Suprapubic skin (tissue), 4 donors: ENCODE measurements around the gene AVP. TPM values are rescaled to one million over a fixed set of nuclear protein-coding genes. Genes with fewer than 3 reads are reported as not detected.

Experiments
- DNase-seq, 2 donors: peaks; one replicate each; pipeline ENCODE4 v3.0.0-alpha.2; 2019; ENCODE audit warnings: low spot score in 2 of 2
- H3K27ac ChIP-seq: fragments of 200-600 bp; sonication (generic); one replicate; pipeline ENCODE4 v1.5.1; 2019
- H3K27me3 ChIP-seq: fragments of 200-600 bp; sonication (generic); one replicate; pipeline ENCODE4 v1.5.1; 2019
- H3K36me3 ChIP-seq: fragments of 200-600 bp; sonication (generic); one replicate; pipeline ENCODE4 v1.5.1; 2019
- H3K4me1 ChIP-seq: fragments of 200-600 bp; sonication (generic); one replicate; pipeline ENCODE4 v1.5.1; 2019
- H3K4me3 ChIP-seq: fragments of 200-600 bp; sonication (generic); one replicate; pipeline ENCODE4 v1.5.1; 2019; ENCODE audit warnings: mild to moderate bottlenecking
- H3K9me3 ChIP-seq: fragments of 200-600 bp; sonication (generic); one replicate; pipeline ENCODE4 v1.5.1; 2019
- CTCF ChIP-seq, 2 donors: fragments of 200-600 bp in 1 of 2; fragments of 450-650 bp in 1 of 2; sonication (generic) in 1 of 2; IDR thresholded peaks; one replicate each; pipeline ENCODE4 v1.5.1; 2016 to 2019; ENCODE audit warnings: antibody characterized with exemption in 2 of 2, mild to moderate bottlenecking in 1 of 2, moderate library complexity in 1 of 2
- EP300 ChIP-seq: sonication (generic); formaldehyde crosslinking; IDR thresholded peaks from one replicate; pipeline ENCODE4 v1.6.1; 2017; ENCODE audit warnings: antibody characterized with exemption
- POLR2A ChIP-seq, 2 donors: fragments of 450-650 bp; IDR thresholded peaks; one replicate each; pipeline ENCODE4 v1.6.1; 2017; ENCODE audit warnings: antibody characterized with exemption in 2 of 2, mild to moderate bottlenecking in 2 of 2, moderate library complexity in 2 of 2
- POLR2AphosphoS5 ChIP-seq, 3 donors: sonication (generic); formaldehyde crosslinking; IDR thresholded peaks; one replicate each; pipeline ENCODE4 v1.6.1; 2017; ENCODE audit warnings: antibody characterized with exemption in 3 of 3
- WGBS: methylation state at CpG from one replicate; pipeline ENCODE4 v1.1.5; 2018; 5-methylcytosine and 5-hydroxymethylcytosine counted together
- total RNA-seq, 4 donors: library from RNA; depleted of rRNA; stranded (reverse); fragments of >200 nt; gene quantifications; one replicate each; pipeline ENCODE4 v1.1.0, GENCODE V29; 2016

The AVP gene
- total RNA-seq, 4 donors from 2014 or later = not detected

- no peak overlapping the region for H3K27ac ChIP-seq
- DNase-seq = no peak
- WGBS = 93% methylated on average over 8 of the region's 8 CpGs
- H3K4me3 ChIP-seq = no peak overlapping the region
- H3K9me3 ChIP-seq = no peaks in the 10 kb centered on the region
- no peaks in the 10 kb centered on the region for H3K27me3 ChIP-seq
- TF ChIP-seq CTCF (IDR thresholded peaks at IDR 0.05) (no peak), POLR2AphosphoS5 (IDR thresholded peaks at IDR 0.05) (no peak), EP300 (no peak), POLR2A (IDR thresholded peaks at IDR 0.05) (no peak)
- peaks cover 57% of the 10 kb centered on the region for H3K36me3 ChIP-seq
- H3K4me1 ChIP-seq = peaks cover 8% of the 10 kb centered on the region
Measured at GRCh38 chr20:3040086-3040485, 44.4 kb downstream of the AVP start.

GRCh38 chr20:3039426-3039825 is 45.1 kb downstream of the AVP start:
- Histone ChIP-seq H3K27ac (no peak overlapping the region), H3K4me3 (no peak overlapping the region), H3K4me1 (peaks cover 5% of the 10 kb centered on the region), H3K36me3 (peaks cover 59% of the 10 kb centered on the region), H3K27me3 (no peaks in the 10 kb centered on the region), H3K9me3 (no peaks in the 10 kb centered on the region)
- no peak for DNase-seq
- TF ChIP-seq CTCF (IDR thresholded peaks at IDR 0.05) = no peak
- TF ChIP-seq POLR2A (IDR thresholded peaks at IDR 0.05) = no peak
- TF ChIP-seq POLR2AphosphoS5 (IDR thresholded peaks at IDR 0.05) = no peak
- no peak for TF ChIP-seq EP300
- 89% methylated on average over 4 of the region's 4 CpGs for WGBS

- peaks cover 59% of the 10 kb centered on the region for H3K36me3 ChIP-seq
Measured at GRCh38 chr20:3038454-3038853, 46.1 kb downstream of the AVP start.

GRCh38 chr20:3037654-3038053 is 46.9 kb downstream of the AVP start:
- WGBS = 86% methylated on average over 3 of the region's 3 CpGs
- peaks cover 5% of the 10 kb centered on the region for H3K4me1 ChIP-seq
- no peaks in the 10 kb centered on the region for H3K27me3 ChIP-seq
- TF ChIP-seq POLR2A (IDR thresholded peaks at IDR 0.05) (no peak), POLR2AphosphoS5 (IDR thresholded peaks at IDR 0.05) (no peak), CTCF (IDR thresholded peaks at IDR 0.05) (no peak), EP300 (no peak)
- no peak overlapping the region for H3K4me3 ChIP-seq
- DNase-seq = no peak
- H3K36me3 ChIP-seq = peaks cover 63% of the 10 kb centered on the region
- H3K9me3 ChIP-seq = no peaks in the 10 kb centered on the region
- H3K27ac ChIP-seq = no peak overlapping the region

More at GRCh38 chr20:3038454-3038853, 46.1 kb downstream of the AVP start:
- no peaks in the 10 kb centered on the region for H3K9me3 ChIP-seq
- 82% methylated on average over 5 of the region's 5 CpGs for WGBS
- no peak for DNase-seq
- H3K4me3 ChIP-seq = no peak overlapping the region
- no peaks in the 10 kb centered on the region for H3K27me3 ChIP-seq
- TF ChIP-seq CTCF (IDR thresholded peaks at IDR 0.05) = no peak
- no peak for TF ChIP-seq EP300
- no peak for TF ChIP-seq POLR2A (IDR thresholded peaks at IDR 0.05)
- TF ChIP-seq POLR2AphosphoS5 (IDR thresholded peaks at IDR 0.05) = no peak
- peaks cover 5% of the 10 kb centered on the region for H3K4me1 ChIP-seq
- H3K27ac ChIP-seq = no peak overlapping the region

GRCh38 chr20:3032624-3033023 is 51.9 kb downstream of the AVP start:
- H3K9me3 ChIP-seq = no peaks in the 10 kb centered on the region
- H3K27me3 ChIP-seq = no peaks in the 10 kb centered on the region
- TF ChIP-seq POLR2A (IDR thresholded peaks at IDR 0.05) (no peak), EP300 (no peak), POLR2AphosphoS5 (IDR thresholded peaks at IDR 0.05) (no peak), CTCF (IDR thresholded peaks at IDR 0.05) (no peak)
- no peak for DNase-seq
- H3K4me3 ChIP-seq = no peak overlapping the region
- 75% methylated on average over 8 of the region's 8 CpGs for WGBS
- peaks cover 71% of the 10 kb centered on the region for H3K36me3 ChIP-seq
- no peak overlapping the region for H3K27ac ChIP-seq
- no peaks in the 10 kb centered on the region for H3K4me1 ChIP-seq

Other genes starting within 250 kb of the AVP start
- 10 to 100 TPM in 3 of 4 donors, 1 to 10 TPM in 1; 8.0 to 31.1 (median 19.4) TPM for gene PCED1A, start 244.1 kb downstream of the AVP start, total RNA-seq
- gene VPS16, start 244.0 kb downstream of the AVP start, total RNA-seq = 10 to 100 TPM; 35.7 to 37.4 (median 36.1) TPM
- 10 to 100 TPM; 47.7 to 83.0 (median 73.4) TPM for gene PTPRA, start 211.2 kb downstream of the AVP start, total RNA-seq
- gene GNRH2, start 41.1 kb downstream of the AVP start, total RNA-seq = under 1 TPM in 2 of 4 donors, not detected in 2; 0.83 TPM
- gene MRPS26, start 38.7 kb downstream of the AVP start, total RNA-seq = 10 to 100 TPM; 38.5 to 59.4 (median 53.7) TPM
- 1 to 10 TPM in 1 of 4 donors, not detected in 3; 2.0 TPM for gene OXT, start 13.1 kb downstream of the AVP start, total RNA-seq
- 10 to 100 TPM; 18.1 to 25.0 (median 20.6) TPM for gene FASTKD5, start 75.1 kb upstream of the AVP start, total RNA-seq
- gene UBOX5, start 75.1 kb upstream of the AVP start, total RNA-seq = 10 to 100 TPM; 10.5 to 11.6 (median 10.7) TPM
- 1 to 10 TPM; 4.8 to 9.3 (median 6.7) TPM for gene LZTS3, start 88.8 kb upstream of the AVP start, total RNA-seq
- gene DDRGK1, start 120.0 kb upstream of the AVP start, total RNA-seq = 100 to 1,000 TPM in 1 of 4 donors, 10 to 100 TPM in 3; 50.0 to 169 (median 55.6) TPM
- 10 to 100 TPM; 40.5 to 72.4 (median 53.6) TPM for gene ITPA, start 124.8 kb upstream of the AVP start, total RNA-seq
- 10 to 100 TPM in 2 of 4 donors, 1 to 10 TPM in 2; 9.9 to 26.2 (median 15.3) TPM for gene SLC4A11, start 154.5 kb upstream of the AVP start, total RNA-seq